ENCODE data around the gene ELK4.

- TF ChIP-seq CTCF (conservative IDR thresholded peaks at IDR 0.05) (peak; percentile 32), ZFX (IDR thresholded peaks at IDR 0.05) (no peak)
Measured at GRCh38 chr1:205589046-205589445, 42.8 kb downstream of the ELK4 start.
